PC-9 (cell line): Measurements from ENCODE around the gene HEBP2. TPM values are rescaled to one million over a fixed set of nuclear protein-coding genes. Genes with fewer than 3 reads are reported as not detected.

Experiments
- BruUV-seq: library from RNA; stranded (reverse); fragments of 400-500 nt; replicated peaks from 2 replicates; lab custom pipeline; 2021; lab: Mats Ljungman, UMichigan
- CTCF ChIA-PET: fragments of 300-600 bp; sonication (Branson Sonifier 250); formaldehyde crosslinking; loops from one replicate; lab custom pipeline; 2022; ENCODE audit warnings: antibody characterized with exemption; lab: Charles Lee
- POLR2A ChIA-PET: fragments of 300-600 bp; sonication (Branson Sonifier 250); formaldehyde crosslinking; loops from one replicate; lab custom pipeline; 2022; ENCODE audit warnings: antibody characterized with exemption; ENCODE audit not compliant: unreplicated experiment; lab: Charles Lee
- DNase-seq, 2 experiments: peaks; one replicate each; pipeline versions ENCODE4 v3.0.0 to v3.0.0-alpha.2; 2015 to 2022; ENCODE audit warnings: mixed read lengths in 1 of 2
- H2AFZ ChIP-seq: fragments of 200-600 bp; sonication (generic); 2 replicates; pipeline ENCODE4 v1.8.1; 2017; ENCODE audit warnings: antibody characterized with exemption
- H3F3A ChIP-seq: fragments of 200-600 bp; sonication (generic); 2 replicates; pipeline ENCODE4 v1.8.1; 2017; ENCODE audit warnings: antibody characterized with exemption, mild to moderate bottlenecking, low read depth; ENCODE audit not compliant: insufficient read depth
- H3K27ac ChIP-seq: fragments of 200-600 bp; sonication (generic); 2 replicates; pipeline ENCODE4 v1.6.1; 2016; ENCODE audit warnings: mixed run types
- H3K27me3 ChIP-seq: fragments of 200-600 bp; sonication (generic); 2 replicates; pipeline ENCODE4 v1.6.1; 2016; ENCODE audit warnings: low read depth, mixed run types; ENCODE audit not compliant: insufficient read depth
- H3K36me3 ChIP-seq: fragments of 200-600 bp; sonication (generic); 2 replicates; pipeline ENCODE4 v1.6.1; 2016; ENCODE audit warnings: low read depth, mixed run types
- H3K4me1 ChIP-seq: fragments of 200-600 bp; sonication (generic); replicated peaks from 2 replicates; pipeline ENCODE4 v1.6.1; 2016; ENCODE audit warnings: mixed run types; ENCODE audit not compliant: insufficient read depth
- H3K4me2 ChIP-seq: fragments of 200-600 bp; sonication (generic); 2 replicates; pipeline ENCODE4 v1.6.1; 2017; ENCODE audit warnings: mixed run types
- H3K4me3 ChIP-seq: fragments of 200-600 bp; sonication (generic); 2 replicates; pipeline ENCODE4 v1.6.1; 2016; ENCODE audit warnings: mixed run types
- H3K79me2 ChIP-seq: fragments of 200-600 bp; sonication (generic); 2 replicates; pipeline ENCODE4 v1.6.1; 2017; ENCODE audit warnings: low read depth, mixed run types
- H3K9me2 ChIP-seq: fragments of 200-600 bp; sonication (generic); 2 replicates; pipeline ENCODE4 v1.8.1; 2017; ENCODE audit warnings: mild to moderate bottlenecking; ENCODE audit not compliant: insufficient read depth
- H3K9me3 ChIP-seq: fragments of 200-600 bp; sonication (generic); 2 replicates; pipeline ENCODE4 v1.8.1; 2016; ENCODE audit warnings: low read depth; ENCODE audit not compliant: insufficient read depth
- H4K20me1 ChIP-seq: fragments of 200-600 bp; sonication (generic); 2 replicates; pipeline ENCODE4 v1.8.1; 2017; ENCODE audit not compliant: insufficient read depth
- CTCF ChIP-seq: fragments of 200-600 bp; sonication (generic); conservative IDR thresholded peaks from 2 replicates; pipeline ENCODE4 v1.6.1; 2017; ENCODE audit warnings: mixed run types, antibody characterized with exemption, mild to moderate bottlenecking, moderate library complexity
- EZH2 ChIP-seq: fragments of 200-600 bp; sonication (generic); IDR thresholded peaks from 2 replicates; pipeline ENCODE4 v1.8.0; 2017; ENCODE audit warnings: antibody characterized with exemption, low read depth
- intact Hi-C: fragments of 100-400 bp; cut with micrococcal nuclease; formaldehyde crosslinking; loops from one replicate; pipeline ENCODE4 v1.10.0; 2022; ENCODE audit not compliant: unreplicated experiment
- microRNA-seq: library from miRNA; unstranded; fragments of <30 nt; microRNA quantifications from one replicate; pipeline ENCODE4 v1.2.0, GENCODE V29; 2021; ENCODE audit warnings: borderline number of aligned reads, borderline replicate concordance
- total RNA-seq: library from RNA; stranded (reverse); gene quantifications from 2 replicates; pipeline ENCODE4 v1.2.3, GENCODE V29; 2021

Gene HEBP2
- total RNA-seq, 1 experiment from 2014 or later, result 41.0 TPM

- peak in 1 of 2 experiments; percentile 78 for DNase-seq
Observed at GRCh38 chr6:138467901-138468300, 63.9 kb downstream of the HEBP2 start.

DNA sequence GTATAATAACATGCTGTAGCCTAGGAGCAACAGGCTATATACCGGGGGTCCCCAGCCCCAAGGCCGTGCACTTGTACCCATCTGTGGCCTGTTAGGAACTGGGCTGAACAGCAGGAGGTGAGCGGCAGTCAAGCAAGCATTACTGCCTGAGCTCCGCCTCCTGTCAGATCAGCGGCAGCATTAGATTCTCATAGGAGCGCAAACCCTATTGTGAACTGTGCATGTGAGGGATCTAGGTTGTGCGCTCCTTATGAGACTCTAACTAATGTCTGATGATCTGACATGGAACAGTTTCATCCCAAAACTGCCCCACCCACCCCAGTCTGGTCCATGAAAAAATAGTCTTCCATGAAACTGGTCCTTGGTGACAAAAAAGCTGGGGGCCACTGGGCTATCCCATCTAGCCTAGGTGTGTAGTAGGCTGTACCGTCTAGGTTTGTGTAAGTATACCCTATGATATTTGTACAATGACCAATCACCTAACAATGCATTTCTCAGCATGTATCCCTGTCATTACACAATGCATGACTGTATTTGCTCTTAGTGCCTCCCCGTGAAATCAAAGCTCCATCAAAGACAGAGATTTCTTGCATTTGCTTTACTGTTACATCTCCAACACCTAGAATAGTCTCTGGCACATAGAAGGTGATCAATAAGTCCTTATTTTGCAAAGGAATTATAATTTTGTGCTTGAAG is 64.4 kb downstream of the HEBP2 start:
- no TSS peak for BruUV-seq
- Histone ChIP-seq H3K9me3 (no peaks in the 10 kb centered on the region), H2AFZ (no peak overlapping the region), H3K36me3 (0 out of 2 replicates have a peak, but pooled peaks cover 7% of the 10 kb centered on the region), H3K4me3 (no peak overlapping the region), H3K9me2 (no peaks in the 10 kb centered on the region), H3K27ac (peak overlapping the region; percentile 75), H4K20me1 (peaks cover 4% of the 10 kb centered on the region; the same call in 1 of the 2 replicates), H3F3A (peaks cover 67% of the 10 kb centered on the region), H3K27me3 (no peaks in the 10 kb centered on the region), H3K4me1 (peaks cover 62% of the 10 kb centered on the region), H3K79me2 (peaks cover 6% of the 10 kb centered on the region), H3K4me2 (peak overlapping the region; percentile 43)
- POLR2A ChIA-PET, result no interaction called here
- CTCF ChIA-PET, result interaction anchor here (0.6 kb wide), 1 partner anchor 48 kb away, joined by 3 read pairs; no protein-coding TSS in a partner anchor
- DNase-seq, result peak in 1 of 2 experiments; percentile 95
- TF ChIP-seq EZH2 (no peak), CTCF (no peak)
- intact Hi-C loops, result no loop called here

More at GRCh38 chr6:138467901-138468300, 63.9 kb downstream of the HEBP2 start:
- Histone ChIP-seq H3K4me1 (peaks cover 62% of the 10 kb centered on the region), H3K36me3 (0 out of 2 replicates have a peak, but pooled peaks cover 7% of the 10 kb centered on the region), H3K4me3 (no peak overlapping the region), H3K9me3 (peaks cover 3% of the 10 kb centered on the region; the same call in 1 of the 2 replicates), H2AFZ (no peak overlapping the region), H3K27ac (peak overlapping the region; percentile 75), H4K20me1 (peaks cover 4% of the 10 kb centered on the region; the same call in 1 of the 2 replicates), H3K9me2 (no peaks in the 10 kb centered on the region), H3K27me3 (no peaks in the 10 kb centered on the region), H3K79me2 (peaks cover 6% of the 10 kb centered on the region), H3F3A (peaks cover 67% of the 10 kb centered on the region), H3K4me2 (peak overlapping the region; percentile 43)
- BruUV-seq, result no TSS peak
- TF ChIP-seq CTCF, result no peak
- no peak for TF ChIP-seq EZH2
- intact Hi-C loops, result no loop called here
- POLR2A ChIA-PET, result no interaction called here
- CTCF ChIA-PET, result no interaction called here

Small RNA genes within 50 kb of the gene (microRNA-seq; reads per million reads assigned to microRNA genes)
- not detected for gene MIR3145

Other genes starting within 250 kb of the HEBP2 start
- gene ARFGEF3, start 242.3 kb upstream of the HEBP2 start, total RNA-seq, result 9.9 and 10.0 TPM in 2 replicates
- gene PBOV1, start 185.7 kb upstream of the HEBP2 start, total RNA-seq, result not detected in 2 replicates
- not detected in 2 replicates for gene SMIM28, start 26.3 kb upstream of the HEBP2 start, total RNA-seq
- 17.5 and 17.8 TPM in 2 replicates for gene NHSL1, start 95.3 kb downstream of the HEBP2 start, total RNA-seq